GM18909 (cell line): ENCODE measurements around the gene TRPM1.

ENCODE experiments used
- ATAC-seq: cut with Tn5 transposase; IDR thresholded peaks from one replicate; pipeline ENCODE4 v1.9.1; 2021; ENCODE audit warnings: mild to moderate bottlenecking; ENCODE audit not compliant: unreplicated experiment, poor library complexity

Gene TRPM1

GRCh38 chr15:31025996-31026395 is 75.5 kb downstream of the TRPM1 start:
- ATAC-seq = no peak

- no peak for ATAC-seq
Measured at GRCh38 chr15:31024979-31025378, 76.5 kb downstream of the TRPM1 start.

DNA sequence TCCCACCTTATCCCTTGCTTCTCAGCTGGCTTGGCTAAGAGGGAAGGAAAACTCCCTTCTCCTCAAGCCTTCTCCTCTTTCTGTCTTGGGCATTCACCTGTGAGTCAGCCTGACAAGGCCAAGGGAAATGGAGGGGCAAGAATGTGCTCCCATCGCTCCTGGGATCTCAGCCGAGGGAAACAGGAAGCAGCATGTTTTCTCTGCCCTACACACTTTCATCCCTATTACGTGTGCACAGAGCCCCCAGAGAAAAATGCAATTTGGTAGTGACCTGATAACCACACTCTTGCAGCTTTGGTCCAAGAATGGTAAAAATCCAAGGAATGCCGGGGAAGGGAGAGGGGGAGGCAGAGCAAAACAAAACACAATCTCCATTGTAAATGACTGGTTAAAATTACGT is 77.2 kb downstream of the TRPM1 start:
- ATAC-seq = no peak

DNA sequence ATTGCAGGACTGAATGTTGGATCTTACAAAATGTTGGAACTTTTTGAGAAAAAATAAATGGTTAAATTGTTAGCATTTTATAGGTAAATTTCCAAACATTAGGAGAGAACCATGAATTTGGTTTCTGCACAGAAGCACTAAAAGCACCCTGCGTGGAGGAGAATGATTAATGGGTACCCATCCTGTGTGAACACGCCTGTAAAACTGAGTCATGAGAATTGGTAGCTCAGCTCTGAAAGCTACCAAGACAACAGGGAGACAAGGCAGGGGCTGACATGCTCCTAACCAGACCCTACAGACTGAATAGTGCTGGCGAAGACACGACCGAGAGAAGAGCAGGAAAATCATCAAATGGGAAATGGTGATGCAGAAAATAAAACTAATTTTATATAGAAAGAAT is 77.7 kb downstream of the TRPM1 start:
- no peak for ATAC-seq

DNA sequence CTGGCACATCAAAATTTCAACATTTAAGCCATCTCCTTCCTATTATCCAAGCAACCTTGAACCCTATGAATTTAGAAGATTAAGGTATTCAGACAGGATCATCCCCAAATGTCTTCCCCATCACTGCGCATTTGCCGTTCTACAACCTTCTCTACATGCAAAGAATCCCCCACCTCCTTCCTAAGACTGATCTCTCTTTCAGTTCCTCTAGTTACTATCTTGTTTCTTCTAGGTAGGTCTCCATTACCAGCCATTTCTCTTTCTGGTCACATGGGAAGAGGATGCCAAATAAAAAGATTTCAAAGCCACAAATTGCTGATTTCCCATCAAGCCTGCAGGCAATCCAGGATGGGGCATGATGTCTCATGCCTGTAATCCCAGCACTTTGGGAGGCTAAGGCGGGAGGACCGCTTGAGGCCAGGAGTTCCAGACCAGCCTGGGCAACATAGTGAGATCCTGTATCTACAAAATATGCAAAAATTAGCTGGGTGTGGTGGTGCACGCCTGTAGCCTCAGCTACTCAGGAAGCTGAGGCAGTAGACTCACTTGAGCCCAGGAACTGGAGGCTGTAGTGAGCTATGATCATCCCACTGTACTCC is 80.4 kb downstream of the TRPM1 start:
- ATAC-seq = no peak

- ATAC-seq = no peak
Measured at GRCh38 chr15:31020542-31020941, 81.0 kb downstream of the TRPM1 start.

- ATAC-seq = no peak
Measured at GRCh38 chr15:31019986-31020385, 81.5 kb downstream of the TRPM1 start.

- ATAC-seq = no peak
Measured at GRCh38 chr15:31017311-31017710, 84.2 kb downstream of the TRPM1 start.

GRCh38 chr15:31016446-31016915 is 85.0 kb downstream of the TRPM1 start:
- ATAC-seq = no peak

DNA sequence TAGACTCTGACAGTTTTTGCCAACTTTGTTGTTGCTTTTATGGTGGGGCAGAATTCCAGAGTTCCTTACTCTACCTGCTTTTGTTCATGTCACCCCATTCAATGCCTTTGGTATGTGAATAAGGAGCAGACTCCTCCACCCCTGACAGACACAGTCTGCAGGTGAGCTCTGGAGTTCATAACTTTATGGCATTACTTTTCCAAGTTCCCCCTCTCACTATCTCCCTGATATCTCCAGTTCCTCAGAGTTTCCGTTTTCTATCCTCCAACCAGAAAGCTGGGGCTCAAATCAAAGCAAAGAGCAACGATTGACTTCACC is 87.0 kb downstream of the TRPM1 start:
- no peak for ATAC-seq

DNA sequence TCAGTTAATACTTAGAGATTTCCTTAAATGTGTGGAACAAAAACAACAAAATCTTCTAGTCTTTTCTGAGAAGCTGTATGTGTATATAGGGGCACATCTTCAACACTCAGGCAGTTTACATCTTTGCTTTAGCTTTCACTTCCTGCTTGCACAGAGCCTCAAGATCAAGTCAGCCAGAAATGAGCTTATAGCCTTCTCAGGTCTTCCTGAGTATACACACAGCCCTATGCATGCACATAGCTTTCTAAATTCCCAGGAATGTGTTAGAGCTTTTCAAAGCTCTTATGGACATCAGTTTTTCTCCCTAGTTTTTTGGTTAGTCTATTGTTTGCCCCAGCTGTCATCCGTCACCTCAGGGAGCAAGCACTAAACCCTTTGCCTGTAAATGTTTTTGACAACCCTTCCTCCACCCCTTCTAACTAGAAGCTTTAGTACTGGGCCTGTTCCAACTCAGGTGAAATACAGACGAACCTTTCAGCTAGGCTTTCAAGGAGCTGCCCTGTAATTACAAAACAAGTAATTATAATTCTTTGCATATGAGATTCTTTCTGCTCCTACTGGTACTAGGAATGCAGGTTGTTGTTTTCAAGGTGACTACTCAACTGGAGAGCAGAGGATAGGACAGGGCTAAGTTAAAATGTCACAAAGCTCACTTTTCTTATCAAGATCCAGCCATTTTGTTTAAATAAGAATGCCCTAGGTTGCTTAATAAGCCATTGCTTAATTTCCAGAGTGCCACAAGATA is 87.5 kb downstream of the TRPM1 start:
- peak; percentile 69 for ATAC-seq

- ATAC-seq = no peak
Measured at GRCh38 chr15:31012455-31012854, 89.1 kb downstream of the TRPM1 start.

- no peak for ATAC-seq
Measured at GRCh38 chr15:31010036-31010435, 91.5 kb downstream of the TRPM1 start.

DNA sequence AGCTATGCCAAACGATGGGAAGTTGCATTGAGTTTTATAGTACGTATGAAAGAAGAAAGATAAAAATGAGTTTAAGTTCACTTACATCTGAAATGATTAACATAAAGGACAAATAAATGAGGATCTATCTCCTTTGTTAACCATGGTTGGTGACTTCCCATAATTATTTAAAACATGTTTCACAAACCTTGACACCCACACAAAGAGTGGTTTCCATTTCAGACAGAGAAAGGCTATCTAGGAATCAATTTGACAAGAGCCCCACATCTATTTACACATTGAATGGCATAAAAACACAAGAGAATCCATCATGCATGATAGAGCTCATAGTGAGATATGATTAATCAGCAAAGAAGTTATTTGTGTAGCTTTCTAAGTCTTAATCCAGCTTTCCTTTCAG is 95.9 kb downstream of the TRPM1 start:
- ATAC-seq = no peak

DNA sequence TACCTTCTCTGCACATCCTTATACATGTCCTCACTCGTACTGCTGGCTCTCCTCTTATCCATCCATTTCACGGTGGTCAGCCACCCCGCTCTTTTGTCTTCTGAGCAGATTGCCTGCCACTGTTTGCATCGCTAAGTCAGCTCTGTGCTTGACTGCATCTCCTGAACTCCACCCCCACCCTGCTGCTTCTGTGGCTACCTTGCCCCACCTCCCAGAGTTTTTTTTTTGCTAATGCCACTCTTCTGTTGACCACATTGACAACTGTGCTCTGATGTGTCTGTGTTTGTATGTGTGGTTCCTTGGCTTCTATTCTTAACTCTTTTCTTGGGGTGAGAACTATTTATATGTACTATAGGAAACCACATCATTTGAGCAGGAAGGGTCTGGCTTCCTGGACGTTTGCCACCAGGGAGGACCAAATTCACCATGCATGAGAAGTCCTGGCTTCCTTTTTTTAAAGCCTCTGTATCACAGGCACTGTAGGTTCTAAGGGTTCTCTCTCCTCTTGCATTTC is 97.2 kb downstream of the TRPM1 start:
- peak; percentile 93 for ATAC-seq

GRCh38 chr15:31001702-31002101 is 99.8 kb downstream of the TRPM1 start:
- ATAC-seq = no peak

GRCh38 chr15:30999729-31000128 is 101.8 kb downstream of the TRPM1 start:
- no peak for ATAC-seq

GRCh38 chr15:30997270-30997669 is 104.3 kb downstream of the TRPM1 start:
- ATAC-seq = no peak

- no peak for ATAC-seq
Measured at GRCh38 chr15:30992249-30992864, 109.2 kb downstream of the TRPM1 start.

- peak; percentile 92 for ATAC-seq
Measured at GRCh38 chr15:30991255-30992235, 110.0 kb downstream of the TRPM1 start, which contains the start of gene MTMR10. MTMR10 (minus strand) TSS chr15:30991628; CDS start chr15:30991506, 122 bp downstream.
